Endothelial cell of umbilical vein (primary cell): Measurements from ENCODE around the gene NPB. TPM values are rescaled to one million over a fixed set of nuclear protein-coding genes. Genes with fewer than 3 reads are reported as not detected.
A peak's percentile ranks its signal among the peaks of the same experiment; 100 is the strongest.

Experiments used
- BruUV-seq: library from RNA; stranded (reverse); fragments of 400-500 nt; replicated peaks from 2 replicates; lab custom pipeline; 2021; lab: Mats Ljungman, UMichigan
- CTCF ChIA-PET: fragments of 300-600, 350-600 bp; sonication (Branson Sonifier 250); formaldehyde crosslinking; loops from one replicate; lab custom pipeline; 2021; ENCODE audit warnings: antibody characterized with exemption, inconsistent platforms; lab: Charles Lee
- POLR2A ChIA-PET: fragments of 300-600, 350-600 bp; sonication (Branson Sonifier 250); formaldehyde crosslinking; loops from one replicate; lab custom pipeline; 2021; ENCODE audit warnings: antibody characterized with exemption, inconsistent platforms; lab: Charles Lee
- DNase-seq: peaks from one replicate; pipeline ENCODE4 v3.0.0-alpha.2; 2011; ENCODE audit warnings: low read depth, low spot score
- FAIRE-seq: peaks from 2 replicates; lab custom pipeline; 2011; peaks lifted over from hg19 to GRCh38; lab: Jason Lieb, UNC
- H2AFZ ChIP-seq: 2 replicates; pipeline ENCODE4 v1.6.0; 2012; ENCODE audit warnings: low read depth, low read length, control low read depth, inconsistent platforms
- H3K27ac ChIP-seq: 2 replicates; pipeline ENCODE4 v1.5.1; 2011; ENCODE audit warnings: low read depth, mild to moderate bottlenecking, control low read depth, low read length, moderate library complexity; ENCODE audit not compliant: insufficient read depth
- H3K27me3 ChIP-seq, 2 experiments: 2 replicates each; pipeline versions ENCODE4 v1.6.0 to v1.6.1; 2011; ENCODE audit warnings: low read length in 2 of 2, mixed read lengths in 1 of 2; ENCODE audit not compliant: control insufficient read depth in 2 of 2, insufficient read depth in 2 of 2
- H3K36me3 ChIP-seq, 2 experiments: 2 replicates in 1 of 2; 3 replicates in 1 of 2; pipeline ENCODE4 v1.5.1; 2011; ENCODE audit warnings: low read length in 2 of 2, mild to moderate bottlenecking in 1 of 2, moderate library complexity in 1 of 2; ENCODE audit not compliant: control insufficient read depth in 2 of 2, insufficient read depth in 2 of 2; ENCODE audit errors: extremely low read depth in 1 of 2
- H3K4me1 ChIP-seq: 3 replicates; pipeline ENCODE4 v1.5.1; 2011; ENCODE audit warnings: mild to moderate bottlenecking, low read length; ENCODE audit not compliant: control insufficient read depth, insufficient read depth; ENCODE audit errors: extremely low read depth
- H3K4me2 ChIP-seq: 2 replicates; pipeline ENCODE4 v1.6.1; 2011; ENCODE audit warnings: low read length, control low read depth, mixed read lengths; ENCODE audit not compliant: insufficient read depth
- H3K4me3 ChIP-seq, 3 experiments: fragments of 200-600 bp in 1 of 3; sonication (generic), shearing (Covaris generic) in 1 of 3; replicated peaks in 1 of 3; 2 replicates each; pipeline ENCODE4 v1.5.1; 2011 to 2016; ENCODE audit warnings: control low read depth in 3 of 3, low read length in 3 of 3, mild to moderate bottlenecking in 2 of 3, inconsistent platforms in 1 of 3, low read depth in 1 of 3, moderate library complexity in 1 of 3; ENCODE audit not compliant: insufficient read depth in 1 of 3
- H3K79me2 ChIP-seq: 2 replicates; pipeline ENCODE4 v1.6.0; 2012; ENCODE audit warnings: low read length, inconsistent platforms; ENCODE audit not compliant: control insufficient read depth, insufficient read depth
- H3K9ac ChIP-seq: replicated peaks from 2 replicates; pipeline ENCODE3; 2011; ENCODE audit warnings: low read length, control low read depth; ENCODE audit not compliant: insufficient read depth; ENCODE audit errors: extremely low read depth
- H3K9me1 ChIP-seq: replicated peaks from 3 replicates; pipeline ENCODE4 v1.6.0; 2011; ENCODE audit warnings: mild to moderate bottlenecking, low read length; ENCODE audit not compliant: control insufficient read depth, insufficient read depth; ENCODE audit errors: extremely low read depth
- H3K9me3 ChIP-seq: replicated peaks from 2 replicates; pipeline ENCODE4 v1.5.1; 2012; ENCODE audit warnings: low read length, inconsistent platforms; ENCODE audit not compliant: control insufficient read depth, insufficient read depth
- H4K20me1 ChIP-seq: replicated peaks from 2 replicates; pipeline ENCODE3; 2011; ENCODE audit warnings: mild to moderate bottlenecking, low read length; ENCODE audit not compliant: control insufficient read depth, insufficient read depth; ENCODE audit errors: extremely low read depth
- EZH2 ChIP-seq: IDR thresholded peaks from 2 replicates; pipeline ENCODE4 v1.6.1; 2012; ENCODE audit warnings: borderline replicate concordance, low read depth, mild to moderate bottlenecking, moderate library complexity, low read length, inconsistent platforms; ENCODE audit not compliant: severe bottlenecking
- FOS ChIP-seq: IDR thresholded peaks from 2 replicates; pipeline ENCODE4 v1.6.1; 2011; ENCODE audit warnings: mild to moderate bottlenecking, low read length, moderate library complexity, borderline replicate concordance; ENCODE audit not compliant: insufficient read depth
- MAX ChIP-seq: IDR thresholded peaks from 2 replicates; pipeline ENCODE4 v1.6.1; 2011; ENCODE audit not compliant: insufficient read depth, insufficient read length
- MYC ChIP-seq: IDR thresholded peaks from one replicate; pipeline ENCODE4 v1.6.1; 2011; ENCODE audit warnings: mild to moderate bottlenecking, low read depth, low read length
- POLR2A ChIP-seq: IDR thresholded peaks from 2 replicates; pipeline ENCODE4 v1.6.1; 2012; ENCODE audit warnings: low read depth, mild to moderate bottlenecking, control low read depth, low read length
- POLR2AphosphoS5 ChIP-seq: IDR thresholded peaks from 2 replicates; pipeline ENCODE4 v1.6.1; 2012; ENCODE audit warnings: low read depth, mild to moderate bottlenecking, control low read depth, low read length, moderate library complexity; ENCODE audit not compliant: insufficient read depth
- dilution Hi-C: fragments of 300-500 bp; cut with MboI; formaldehyde crosslinking; loops from one replicate; pipeline ENCODE4 v1.15.0; 2019; ENCODE audit warnings: low sequenced_read_pairs; ENCODE audit not compliant: extremely low pct_ligation_motif_present
- intact Hi-C: fragments of 100-400 bp; cut with micrococcal nuclease; formaldehyde crosslinking; loops from one replicate; pipeline ENCODE4 v1.10.0; 2022
- polyA plus RNA-seq, 4 experiments: library from polyadenylated mRNA; depleted of rRNA in 3 of 4; stranded (reverse) in 3 of 4; unstranded in 1 of 4; fragments of >200 nt; gene quantifications; 2 replicates each; pipeline versions ENCODE4 v1.2.1 to v1.2.3, GENCODE V29; 2011 to 2012; ENCODE audit warnings: missing spikeins in 1 of 4
- total RNA-seq: library from RNA; stranded (reverse); gene quantifications from 2 replicates; pipeline ENCODE4 v1.2.3, GENCODE V29; 2021

NPB gene
- total and polyA plus RNA-seq, 2 donors (not counting 3 experiments of a cell fraction or from before 2014, with no cell fraction given): 0.33 to 0.42 TPM

GRCh38 chr17:81926451-81927151 is 24.6 kb downstream of the NPB start:
- Histone ChIP-seq H3K79me2 (peaks cover 53% of the 10 kb centered on the region), H2AFZ (no peak overlapping the region), H3K27ac (peak overlapping the region; percentile 77), H4K20me1 (no peaks in the 10 kb centered on the region), H3K27me3 (no peaks in the 10 kb centered on the region), H3K4me3 (peak overlapping the region; percentile 17 to 64 (median 49)), H3K9me1 (no peaks in the 10 kb centered on the region), H3K9me3 (no peaks in the 10 kb centered on the region), H3K4me1 (peaks cover 17% of the 10 kb centered on the region), H3K4me2 (peak overlapping the region; percentile 79), H3K9ac (peak overlapping the region; percentile 94), H3K36me3 (peaks cover 0 to 8% of the 10 kb centered on the region in 2 experiments)
- TF ChIP-seq EZH2 (no peak), POLR2A (peak; percentile 4), MAX (no peak), POLR2AphosphoS5 (peak; percentile 54), MYC (no peak), FOS (peak; percentile 53)
- BruUV-seq: TSS peak; percentile 78
- intact Hi-C loops: loop anchor here (1.0 to 5.0 kb wide), 6 partner anchors 11 to 228 kb away; partner anchors contain the start of genes CENPX, LRRC45, P4HB and PCYT2
- dilution Hi-C loops: no loop called here
- DNase-seq (peak; percentile 74), FAIRE-seq (peak; percentile 97)
- ChIA-PET CTCF (interaction anchor here (1.1 to 3.0 kb wide), 8 partner anchors 9 to 104 kb away, joined by 3 to 24 read pairs (median 8); partner anchors contain the start of gene NOTUM), POLR2A (interaction anchor here (0.6 to 1.2 kb wide), 4 partner anchors 9 to 279 kb away, joined by 3 to 10 read pairs (median 4); partner anchors contain the start of gene ANAPC11)
